Cardiac muscle cell (in vitro differentiated cells and primary cell): ENCODE results near the gene ITPR2. TPM values are rescaled to one million over a fixed set of nuclear protein-coding genes. Genes with fewer than 3 reads are reported as not detected.

Experiments
- DNase-seq, 2 donors: peaks; one replicate each; pipeline versions ENCODE4 v3.0.0 to v3.0.0-alpha.2; 2010 to 2017; ENCODE audit warnings: low read depth in 1 of 2, low spot score in 1 of 2
- H3K27ac ChIP-seq: fragments of 200-600 bp; sonication (generic); 2 replicates; pipeline ENCODE4 v1.5.1; 2016
- H3K27me3 ChIP-seq: fragments of 200-600 bp; sonication (generic); 2 replicates; pipeline ENCODE4 v1.6.0; 2016; ENCODE audit warnings: control low read depth
- H3K36me3 ChIP-seq: fragments of 200-600 bp; sonication (generic); 2 replicates; pipeline ENCODE4 v1.5.1; 2016; ENCODE audit warnings: control low read depth
- H3K4me1 ChIP-seq: fragments of 200-600 bp; sonication (generic); 2 replicates; pipeline ENCODE4 v1.8.1; 2017; ENCODE audit warnings: low read depth, mild to moderate bottlenecking, mixed run types
- H3K4me3 ChIP-seq: fragments of 200-600 bp; sonication (generic); 2 replicates; pipeline ENCODE4 v1.5.1; 2016; ENCODE audit warnings: mild to moderate bottlenecking
- H3K9me3 ChIP-seq: fragments of 200-600 bp; sonication (generic); 2 replicates; pipeline ENCODE4 v1.5.1; 2017; ENCODE audit warnings: low read depth, mild to moderate bottlenecking, control low read depth
- CTCF ChIP-seq: IDR thresholded peaks from 2 replicates; pipeline ENCODE4 v1.5.1; 2012; ENCODE audit warnings: low read depth, mild to moderate bottlenecking, low read length
- polyA plus RNA-seq: library from polyadenylated mRNA; unstranded; fragments of >200 nt; fragmentation: Nextera tagmentation; extraction: Ambion mirVana; gene quantifications from 2 replicates; pipeline ENCODE4 v1.2.1, GENCODE V29; 2016
- total RNA-seq: library from RNA; depleted of rRNA; stranded (reverse); fragments of >200 nt; gene quantifications from 2 replicates; pipeline ENCODE4 v1.2.3, GENCODE V29; 2016

The ITPR2 gene
- total and polyA plus RNA-seq, 2 experiments from 2014 or later: 4.8 to 5.1 TPM

- Histone ChIP-seq H3K4me1 (no peaks in the 10 kb centered on the region), H3K36me3 (no peaks in the 10 kb centered on the region), H3K27ac (no peak overlapping the region), H3K9me3 (no peaks in the 10 kb centered on the region), H3K4me3 (no peak overlapping the region), H3K27me3 (no peaks in the 10 kb centered on the region)
- no peak for TF ChIP-seq CTCF
- no peak for DNase-seq
Observed at GRCh38 chr12:26717757-26718156, 115.2 kb downstream of the ITPR2 start.

GRCh38 chr12:26715232-26715631 lies 117.8 kb downstream of the ITPR2 start:
- no peak overlapping the region for H3K4me3 ChIP-seq
- no peak for TF ChIP-seq CTCF
- no peaks in the 10 kb centered on the region for H3K36me3 ChIP-seq
- no peak overlapping the region for H3K27ac ChIP-seq
- H3K4me1 ChIP-seq: no peaks in the 10 kb centered on the region
- no peaks in the 10 kb centered on the region for H3K9me3 ChIP-seq
- DNase-seq: no peak
- no peaks in the 10 kb centered on the region for H3K27me3 ChIP-seq

- DNase-seq: no peak
- Histone ChIP-seq H3K9me3 (no peaks in the 10 kb centered on the region), H3K4me3 (no peak overlapping the region), H3K27me3 (no peaks in the 10 kb centered on the region), H3K36me3 (no peaks in the 10 kb centered on the region), H3K27ac (no peak overlapping the region), H3K4me1 (no peaks in the 10 kb centered on the region)
- no peak for TF ChIP-seq CTCF
Observed at GRCh38 chr12:26713885-26714383, 119.1 kb downstream of the ITPR2 start.

- H3K27me3 ChIP-seq: no peaks in the 10 kb centered on the region
- no peaks in the 10 kb centered on the region for H3K9me3 ChIP-seq
- H3K27ac ChIP-seq: no peak overlapping the region
- DNase-seq: no peak
- H3K4me3 ChIP-seq: no peak overlapping the region
- H3K36me3 ChIP-seq: no peaks in the 10 kb centered on the region
- no peaks in the 10 kb centered on the region for H3K4me1 ChIP-seq
- TF ChIP-seq CTCF: no peak
Observed at GRCh38 chr12:26712892-26713291, 120.1 kb downstream of the ITPR2 start.

GRCh38 chr12:26711569-26711968 lies 121.4 kb downstream of the ITPR2 start:
- DNase-seq: no peak
- no peaks in the 10 kb centered on the region for H3K4me1 ChIP-seq
- no peak overlapping the region for H3K4me3 ChIP-seq
- no peak for TF ChIP-seq CTCF
- H3K27me3 ChIP-seq: no peaks in the 10 kb centered on the region
- H3K9me3 ChIP-seq: no peaks in the 10 kb centered on the region
- no peak overlapping the region for H3K27ac ChIP-seq
- no peaks in the 10 kb centered on the region for H3K36me3 ChIP-seq

- H3K36me3 ChIP-seq: no peaks in the 10 kb centered on the region
- TF ChIP-seq CTCF: no peak
- no peak overlapping the region for H3K27ac ChIP-seq
- no peaks in the 10 kb centered on the region for H3K4me1 ChIP-seq
- no peak for DNase-seq
- no peaks in the 10 kb centered on the region for H3K9me3 ChIP-seq
- no peak overlapping the region for H3K4me3 ChIP-seq
- H3K27me3 ChIP-seq: no peaks in the 10 kb centered on the region
Observed at GRCh38 chr12:26711072-26711471, 121.9 kb downstream of the ITPR2 start.
